Prostate gland (tissue), 2 donors: Measurements from ENCODE around the gene FAM3C.

Experiments used
- POLR2A ChIP-seq: fragments of 450-650 bp; IDR thresholded peaks from one replicate; pipeline ENCODE4 v1.6.1; 2016; ENCODE audit warnings: antibody characterized with exemption, mild to moderate bottlenecking
- POLR2AphosphoS5 ChIP-seq: sonication (generic); formaldehyde crosslinking; IDR thresholded peaks from one replicate; pipeline ENCODE4 v1.6.1; 2017; ENCODE audit warnings: antibody characterized with exemption
- TF ChIP-seq, protein P1 (sequence below), 4 experiments: fragments of 200-600 bp in 2 of 4; fragments of 450-650 bp in 2 of 4; sonication (generic) in 2 of 4; IDR thresholded peaks; 1 replicate in 3 of 4; 2 replicates in 1 of 4; pipeline ENCODE4 v1.5.1; 2016 to 2019; ENCODE audit warnings: antibody characterized with exemption in 4 of 4, mild to moderate bottlenecking in 2 of 4, moderate library complexity in 2 of 4

DNA sequence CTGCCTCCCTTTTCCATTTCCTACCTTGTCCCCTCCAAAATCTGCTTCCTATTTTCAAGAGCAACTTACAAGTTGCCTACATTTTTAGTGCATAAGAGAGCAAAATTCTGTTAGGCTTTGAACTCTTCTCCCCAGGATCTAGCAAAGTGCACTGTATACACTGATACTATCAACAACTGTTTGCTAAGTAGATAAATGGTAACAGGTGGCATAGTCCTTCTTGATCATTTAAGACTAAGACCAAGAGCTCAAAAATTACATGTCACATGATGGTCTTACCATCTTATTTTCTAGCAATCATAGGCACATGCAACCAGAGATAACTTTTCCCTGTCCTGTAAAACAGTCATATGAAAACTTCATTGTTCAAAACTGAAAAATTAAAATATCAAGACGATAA is 16.2 kb downstream of the FAM3C start:
- TF ChIP-seq, protein P1, sequence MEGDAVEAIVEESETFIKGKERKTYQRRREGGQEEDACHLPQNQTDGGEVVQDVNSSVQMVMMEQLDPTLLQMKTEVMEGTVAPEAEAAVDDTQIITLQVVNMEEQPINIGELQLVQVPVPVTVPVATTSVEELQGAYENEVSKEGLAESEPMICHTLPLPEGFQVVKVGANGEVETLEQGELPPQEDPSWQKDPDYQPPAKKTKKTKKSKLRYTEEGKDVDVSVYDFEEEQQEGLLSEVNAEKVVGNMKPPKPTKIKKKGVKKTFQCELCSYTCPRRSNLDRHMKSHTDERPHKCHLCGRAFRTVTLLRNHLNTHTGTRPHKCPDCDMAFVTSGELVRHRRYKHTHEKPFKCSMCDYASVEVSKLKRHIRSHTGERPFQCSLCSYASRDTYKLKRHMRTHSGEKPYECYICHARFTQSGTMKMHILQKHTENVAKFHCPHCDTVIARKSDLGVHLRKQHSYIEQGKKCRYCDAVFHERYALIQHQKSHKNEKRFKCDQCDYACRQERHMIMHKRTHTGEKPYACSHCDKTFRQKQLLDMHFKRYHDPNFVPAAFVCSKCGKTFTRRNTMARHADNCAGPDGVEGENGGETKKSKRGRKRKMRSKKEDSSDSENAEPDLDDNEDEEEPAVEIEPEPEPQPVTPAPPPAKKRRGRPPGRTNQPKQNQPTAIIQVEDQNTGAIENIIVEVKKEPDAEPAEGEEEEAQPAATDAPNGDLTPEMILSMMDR (IDR thresholded peaks at IDR 0.05) = no peak
- TF ChIP-seq POLR2AphosphoS5 (no peak), POLR2A (no peak)
